DMS 273 (cell line): ENCODE measurements around the gene AMY1A.
"Not testable (repeated sequence)": the region's sequence is repeated elsewhere in the genome, so short reads cannot be mapped to it uniquely, and the experiment has no call there.

Experiments used
- DNase-seq: peaks from one replicate; lab custom pipeline; 2025; ENCODE audit not compliant: unreplicated experiment; lab: John Stamatoyannopoulos, UW

Gene AMY1A

DNA sequence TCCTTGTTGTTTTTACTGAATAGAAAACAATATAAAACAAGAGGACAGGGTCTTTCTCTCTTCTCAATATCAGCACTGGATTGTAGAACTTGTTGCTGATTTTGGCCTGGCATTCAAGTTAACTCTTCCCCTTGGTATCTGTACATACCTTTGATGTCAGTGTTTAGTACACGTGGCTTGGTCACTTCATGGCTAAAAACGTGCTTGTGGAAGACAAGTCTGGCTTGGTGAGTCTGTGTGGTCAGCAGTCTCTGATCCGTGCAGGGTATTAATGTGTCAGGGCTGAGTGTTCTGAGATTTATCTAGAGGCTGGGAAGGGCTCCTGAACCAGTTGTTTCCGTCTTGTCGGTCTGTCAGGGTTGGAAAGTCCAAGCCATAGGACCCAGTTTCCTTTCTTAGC lies at the start of gene AMY1A:
AMY1A (plus strand) TSS at position 301 of the 400 bp plus-strand sequence. CDS start 571 bp downstream, outside the sequence.
- not testable (repeated sequence) for DNase-seq

DNA sequence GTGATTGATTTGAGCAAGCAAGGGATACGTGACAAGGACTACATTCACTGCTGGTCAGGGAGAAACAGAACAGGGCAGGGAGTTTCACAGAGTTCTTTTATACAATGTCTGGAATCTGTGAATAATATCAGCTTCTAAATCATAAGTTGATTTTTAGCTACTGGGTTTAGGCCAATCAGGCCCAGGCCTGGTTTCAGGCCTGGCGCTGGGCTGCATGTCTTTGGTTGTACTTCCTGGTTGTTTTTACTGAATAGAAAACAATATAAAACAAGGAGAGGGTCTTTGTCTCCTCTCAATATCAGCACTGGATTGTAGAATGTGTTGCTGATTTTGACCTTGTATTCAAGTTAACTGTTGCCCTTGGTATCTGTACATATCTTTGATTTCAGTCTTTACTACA lies 39.2 kb upstream of the AMY1A start:
- DNase-seq: no peak

DNA sequence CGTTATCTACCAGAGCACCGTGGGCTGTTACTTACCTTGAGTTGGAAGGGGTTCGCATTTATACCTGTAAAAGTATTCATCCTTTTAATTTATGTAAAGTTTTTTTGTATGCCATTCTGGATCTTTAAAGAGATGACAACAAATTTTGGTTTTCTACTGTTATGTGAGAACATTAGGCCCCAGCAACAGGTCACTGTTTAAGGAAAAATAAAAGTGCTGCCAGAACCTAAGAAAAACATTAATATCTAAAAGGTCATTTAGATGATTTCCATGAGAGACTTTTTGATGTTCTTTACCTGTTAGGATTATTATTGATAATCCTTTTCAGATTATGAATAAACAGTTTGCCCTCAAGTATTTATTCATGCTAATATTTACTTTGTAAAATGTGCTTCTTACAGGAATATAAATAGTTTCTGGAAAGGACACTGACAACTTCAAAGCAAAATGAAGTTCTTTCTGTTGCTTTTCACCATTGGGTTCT lies 38.5 kb upstream of the AMY1A start, which contains the start of gene AMY2A:
AMY2A (plus strand) TSS at position 434 of the 484 bp plus-strand sequence; CDS start at position 448, 14 bp downstream.
- DNase-seq: not testable (repeated sequence)

DNA sequence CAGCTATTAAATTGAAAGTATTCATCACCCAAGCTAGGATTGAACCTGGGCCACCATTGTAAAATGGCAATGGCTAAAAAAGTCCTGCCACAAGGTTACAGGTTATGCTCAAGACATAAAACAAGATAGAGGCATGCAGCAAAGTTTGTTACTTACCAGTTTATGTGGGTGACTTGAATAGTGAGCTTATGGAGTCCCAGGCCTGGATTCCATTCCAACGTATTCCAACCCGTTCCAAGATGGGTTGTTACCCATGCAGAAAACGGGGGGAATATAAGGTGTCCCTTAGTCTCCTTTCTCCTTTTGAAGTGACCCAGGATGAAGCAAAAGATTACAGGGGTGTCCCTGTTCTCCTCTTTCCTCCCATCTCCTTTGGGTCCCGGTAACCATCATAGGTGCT lies 28.1 kb upstream of the AMY1A start:
- not testable (repeated sequence) for DNase-seq

DNA sequence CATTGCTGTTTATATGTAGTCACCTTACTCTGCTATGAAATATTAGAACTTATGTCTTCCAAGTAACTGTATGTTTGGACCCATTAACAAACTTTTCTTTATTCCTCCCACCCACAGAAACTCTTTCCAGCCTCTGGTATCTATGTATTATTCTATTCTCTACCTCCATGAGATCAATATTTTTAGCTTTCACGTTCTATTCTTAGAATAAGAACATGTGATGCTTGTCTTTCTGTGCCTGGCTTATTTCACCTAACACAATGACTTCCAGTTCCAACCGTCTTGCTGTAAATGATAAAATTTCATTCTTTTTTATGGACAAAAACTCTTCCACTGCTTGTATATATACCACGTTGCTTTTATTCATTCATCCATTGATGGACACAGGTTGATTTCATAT lies 14.4 kb upstream of the AMY1A start:
- not testable (repeated sequence) for DNase-seq

DNA sequence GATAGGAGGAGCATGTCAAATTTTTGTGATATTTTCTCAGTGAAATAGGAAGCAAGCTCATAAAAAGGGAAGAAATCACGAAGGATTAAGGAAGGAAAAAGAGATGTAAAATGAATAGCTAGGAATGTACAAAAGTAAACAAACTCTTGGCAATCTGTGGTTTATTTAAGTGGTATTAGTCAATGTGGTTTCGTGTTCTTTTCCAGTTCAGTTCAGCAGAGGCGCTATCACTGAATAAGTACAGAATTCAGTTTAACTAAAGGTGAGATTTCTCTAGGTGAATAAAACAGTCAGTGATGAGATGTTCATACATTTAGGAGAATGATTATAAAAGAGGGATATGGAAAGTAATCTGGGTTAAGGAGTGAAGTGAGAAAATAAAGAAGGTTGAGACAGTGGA lies 11.7 kb upstream of the AMY1A start:
- not testable (repeated sequence) for DNase-seq

DNA sequence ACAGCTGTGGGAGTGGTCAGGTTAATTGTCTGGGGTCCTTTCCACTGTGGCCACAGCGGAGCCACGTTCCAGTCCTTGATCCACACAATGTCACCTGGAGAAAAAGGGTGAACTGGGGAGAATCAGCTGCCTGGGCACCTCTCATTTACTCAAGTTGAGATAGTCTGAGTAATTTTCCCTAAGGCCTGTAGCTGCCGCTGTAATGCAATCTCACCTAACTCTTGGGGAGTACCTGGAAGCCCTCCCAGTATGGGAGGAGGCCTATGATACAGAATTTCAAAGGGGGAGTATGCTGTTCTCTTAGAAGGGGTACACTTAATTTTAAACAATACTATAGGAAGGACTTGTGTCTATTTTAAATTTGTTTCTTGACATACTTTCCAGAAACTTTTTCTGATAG lies 5.3 kb upstream of the AMY1A start:
- not testable (repeated sequence) for DNase-seq

DNA sequence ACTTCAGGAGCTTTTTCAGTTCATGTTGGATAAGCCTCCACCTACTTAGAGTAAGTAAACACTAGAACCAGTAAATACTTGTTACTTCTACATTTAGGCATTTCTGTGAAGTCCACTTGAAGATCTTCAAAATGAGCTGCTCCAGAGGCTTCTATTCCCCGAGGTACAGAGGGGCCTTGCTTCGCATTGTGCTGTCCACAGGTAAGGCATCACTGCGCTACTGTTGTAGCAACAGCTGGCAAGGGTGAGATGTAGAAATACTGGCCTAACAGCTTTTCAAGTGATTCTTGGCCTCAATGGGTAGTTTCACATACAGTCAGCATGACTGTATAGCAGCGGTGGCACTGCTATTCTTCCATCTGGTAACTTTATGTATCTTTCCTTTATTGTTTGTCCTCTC lies 4.7 kb upstream of the AMY1A start:
- DNase-seq: not testable (repeated sequence)

DNA sequence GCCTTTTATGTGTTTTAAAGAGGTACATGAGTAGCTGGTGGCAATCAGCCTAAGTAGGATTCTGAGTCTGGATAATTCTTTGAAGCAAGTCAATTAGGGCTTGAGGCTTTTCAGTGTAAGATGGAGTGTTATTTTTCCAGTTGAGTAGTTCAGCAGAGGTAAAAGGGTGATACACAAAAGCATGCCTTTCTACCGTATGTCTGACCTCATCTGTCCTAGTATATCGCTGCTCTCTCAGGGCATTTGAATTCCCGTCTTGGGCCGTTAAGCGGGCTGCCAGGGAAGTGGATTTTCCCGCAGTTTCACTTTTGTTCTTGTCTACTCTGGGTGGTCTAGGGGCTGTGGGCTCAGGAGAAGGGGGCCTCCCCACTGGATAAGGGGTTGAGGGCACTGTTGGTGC lies 1.4 kb upstream of the AMY1A start:
- not testable (repeated sequence) for DNase-seq

DNA sequence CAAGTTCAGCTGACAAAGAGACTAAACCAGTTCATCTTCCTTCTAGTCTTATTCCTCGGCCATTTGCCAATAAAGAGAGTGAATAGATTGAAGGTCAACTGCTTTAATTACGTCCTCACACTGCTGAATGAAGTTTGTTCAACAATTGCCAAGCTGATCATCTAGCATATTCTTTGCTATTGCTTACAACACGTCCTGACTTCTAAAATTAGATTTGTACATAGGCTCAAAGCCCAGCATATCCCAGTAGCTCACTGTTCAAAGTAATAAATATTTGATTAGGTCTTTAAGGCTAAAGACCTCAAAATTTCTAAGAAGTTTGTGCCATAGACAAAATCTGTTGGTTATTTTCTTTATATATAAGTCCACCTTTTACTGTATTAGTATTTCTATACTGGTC lies 20.8 kb downstream of the AMY1A start:
- not testable (repeated sequence) for DNase-seq

DNA sequence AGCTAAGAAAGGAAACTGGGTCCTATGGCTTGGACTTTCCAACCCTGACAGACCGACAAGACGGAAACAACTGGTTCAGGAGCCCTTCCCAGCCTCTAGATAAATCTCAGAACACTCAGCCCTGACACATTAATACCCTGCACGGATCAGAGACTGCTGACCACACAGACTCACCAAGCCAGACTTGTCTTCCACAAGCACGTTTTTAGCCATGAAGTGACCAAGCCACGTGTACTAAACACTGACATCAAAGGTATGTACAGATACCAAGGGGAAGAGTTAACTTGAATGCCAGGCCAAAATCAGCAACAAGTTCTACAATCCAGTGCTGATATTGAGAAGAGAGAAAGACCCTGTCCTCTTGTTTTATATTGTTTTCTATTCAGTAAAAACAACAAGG lies 40.5 kb downstream of the AMY1A start, which contains the start of gene AMY1B:
AMY1B (minus strand) TSS at position 101 of the 400 bp plus-strand sequence. CDS start 571 bp downstream, outside the sequence.
- DNase-seq: not testable (repeated sequence)

DNA sequence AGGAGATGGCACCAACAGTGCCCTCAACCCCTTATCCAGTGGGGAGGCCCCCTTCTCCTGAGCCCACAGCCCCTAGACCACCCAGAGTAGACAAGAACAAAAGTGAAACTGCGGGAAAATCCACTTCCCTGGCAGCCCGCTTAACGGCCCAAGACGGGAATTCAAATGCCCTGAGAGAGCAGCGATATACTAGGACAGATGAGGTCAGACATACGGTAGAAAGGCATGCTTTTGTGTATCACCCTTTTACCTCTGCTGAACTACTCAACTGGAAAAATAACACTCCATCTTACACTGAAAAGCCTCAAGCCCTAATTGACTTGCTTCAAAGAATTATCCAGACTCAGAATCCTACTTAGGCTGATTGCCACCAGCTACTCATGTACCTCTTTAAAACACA lies 41.9 kb downstream of the AMY1A start:
- not testable (repeated sequence) for DNase-seq

DNA sequence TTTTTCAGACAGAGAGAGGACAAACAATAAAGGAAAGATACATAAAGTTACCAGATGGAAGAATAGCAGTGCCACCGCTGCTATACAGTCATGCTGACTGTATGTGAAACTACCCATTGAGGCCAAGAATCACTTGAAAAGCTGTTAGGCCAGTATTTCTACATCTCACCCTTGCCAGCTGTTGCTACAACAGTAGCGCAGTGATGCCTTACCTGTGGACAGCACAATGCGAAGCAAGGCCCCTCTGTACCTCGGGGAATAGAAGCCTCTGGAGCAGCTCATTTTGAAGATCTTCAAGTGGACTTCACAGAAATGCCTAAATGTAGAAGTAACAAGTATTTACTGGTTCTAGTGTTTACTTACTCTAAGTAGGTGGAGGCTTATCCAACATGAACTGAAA lies 45.1 kb downstream of the AMY1A start:
- DNase-seq: not testable (repeated sequence)

DNA sequence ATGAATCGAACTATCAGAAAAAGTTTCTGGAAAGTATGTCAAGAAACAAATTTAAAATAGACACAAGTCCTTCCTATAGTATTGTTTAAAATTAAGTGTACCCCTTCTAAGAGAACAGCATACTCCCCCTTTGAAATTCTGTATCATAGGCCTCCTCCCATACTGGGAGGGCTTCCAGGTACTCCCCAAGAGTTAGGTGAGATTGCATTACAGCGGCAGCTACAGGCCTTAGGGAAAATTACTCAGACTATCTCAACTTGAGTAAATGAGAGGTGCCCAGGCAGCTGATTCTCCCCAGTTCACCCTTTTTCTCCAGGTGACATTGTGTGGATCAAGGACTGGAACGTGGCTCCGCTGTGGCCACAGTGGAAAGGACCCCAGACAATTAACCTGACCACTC lies 45.7 kb downstream of the AMY1A start:
- not testable (repeated sequence) for DNase-seq

DNA sequence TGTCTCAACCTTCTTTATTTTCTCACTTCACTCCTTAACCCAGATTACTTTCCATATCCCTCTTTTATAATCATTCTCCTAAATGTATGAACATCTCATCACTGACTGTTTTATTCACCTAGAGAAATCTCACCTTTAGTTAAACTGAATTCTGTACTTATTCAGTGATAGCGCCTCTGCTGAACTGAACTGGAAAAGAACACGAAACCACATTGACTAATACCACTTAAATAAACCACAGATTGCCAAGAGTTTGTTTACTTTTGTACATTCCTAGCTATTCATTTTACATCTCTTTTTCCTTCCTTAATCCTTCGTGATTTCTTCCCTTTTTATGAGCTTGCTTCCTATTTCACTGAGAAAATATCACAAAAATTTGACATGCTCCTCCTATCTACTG lies 52.1 kb downstream of the AMY1A start:
- DNase-seq: not testable (repeated sequence)

DNA sequence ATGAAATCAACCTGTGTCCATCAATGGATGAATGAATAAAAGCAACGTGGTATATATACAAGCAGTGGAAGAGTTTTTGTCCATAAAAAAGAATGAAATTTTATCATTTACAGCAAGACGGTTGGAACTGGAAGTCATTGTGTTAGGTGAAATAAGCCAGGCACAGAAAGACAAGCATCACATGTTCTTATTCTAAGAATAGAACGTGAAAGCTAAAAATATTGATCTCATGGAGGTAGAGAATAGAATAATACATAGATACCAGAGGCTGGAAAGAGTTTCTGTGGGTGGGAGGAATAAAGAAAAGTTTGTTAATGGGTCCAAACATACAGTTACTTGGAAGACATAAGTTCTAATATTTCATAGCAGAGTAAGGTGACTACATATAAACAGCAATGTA lies 54.8 kb downstream of the AMY1A start:
- not testable (repeated sequence) for DNase-seq
